ENCODE measurements around the gene ABCA2. TPM values are rescaled to one million over a fixed set of nuclear protein-coding genes. Genes with fewer than 3 reads are reported as not detected.
A peak's percentile ranks its signal among the peaks of the same experiment; 100 is the strongest.

Gene ABCA2
- polyA plus RNA-seq, 1 of the 3 experiments (the other 2 are of a cell fraction), result 34.7 TPM

GRCh38 chr9:136996361-136997292 is 31.4 kb downstream of the ABCA2 start, which contains the start of gene CLIC3:
Gene CLIC3 (minus strand): TSS chr9:136996568. CDS start chr9:136996543, 25 bp downstream.
- DNase-seq, result peak; percentile 68

GRCh38 chr9:136995772-136996311 is 32.2 kb downstream of the ABCA2 start:
- POLR2A ChIA-PET, result interaction anchor here (0.6 to 1.4 kb wide), 5 partner anchors 12 to 60 kb away, joined by 3 read pairs; partner anchors contain the start of gene FBXW5
- no peak overlapping the region for H3K4me3 ChIP-seq (ENCODE audit: low read depth in 2 of 2, low read length in 1 of 2)
- no peak overlapping the region for H2AFZ ChIP-seq (ENCODE audit: low read depth)

More at GRCh38 chr9:136996361-136997292, 31.4 kb downstream of the ABCA2 start, which contains the start of gene CLIC3:
- ChIA-PET CTCF (interaction anchor here (0.9 to 6.8 kb wide), 8 partner anchors 32 to 209 kb away, joined by 3 to 68 read pairs (median 5); partner anchors contain the start of genes ABCA2, FBXW5, FUT7 and LCN12), POLR2A (interaction anchor here (0.6 to 1.4 kb wide), 5 partner anchors 11 to 59 kb away, joined by 3 read pairs; partner anchors contain the start of gene FBXW5)
- Histone ChIP-seq H4K20me1 (ENCODE audit: insufficient read depth) (0 out of 2 replicates have a peak, but pooled peaks cover 3% of the 10 kb centered on the region), H3K9me3 (no peaks in the 10 kb centered on the region), H3K4me3 (ENCODE audit: low read depth in 2 of 2, low read length in 1 of 2) (no peak within 1 kb of the TSS), H3K9me2 (no peaks in the 10 kb centered on the region), H3K36me3 (replicated peaks in 1 of 2; ENCODE audit: control insufficient read depth in 1 of 2, insufficient read depth in 2 of 2, low read length in 1 of 2) (peaks cover 0 to 7% of the 10 kb centered on the region in 2 experiments), H3K9ac (no peak within 1 kb of the TSS), H3K4me2 (peak within 1 kb of the TSS; percentile 55), H3K79me2 (ENCODE audit: insufficient read depth) (peaks cover 18% of the 10 kb centered on the region; the same call in 1 of the 2 replicates), H3K4me1 (ENCODE audit: control insufficient read depth in 1 of 2, insufficient read depth in 2 of 2, low read depth in 1 of 2, low read length in 1 of 2) (peaks cover 9 to 24% of the 10 kb centered on the region in 2 experiments; a peak in 3 of 4 replicates), H3F3A (replicated peaks; ENCODE audit: insufficient read depth) (no peaks in the 10 kb centered on the region), H3K27ac (ENCODE audit: low read depth in 2 of 2, low read length in 1 of 2) (no peak within 1 kb of the TSS), H2AFZ (ENCODE audit: low read depth) (no peak within 1 kb of the TSS), H3K27me3 (ENCODE audit: insufficient read depth) (no peaks in the 10 kb centered on the region)
- TF ChIP-seq ELF1 (IDR thresholded peaks at IDR 0.05) (0 out of 2 replicates have a peak, but pooled peaks have one; percentile 6), ZBTB33 (IDR thresholded peaks at IDR 0.05; ENCODE audit: borderline replicate concordance, low read depth) (no peak)
- WGBS (ENCODE audit: low lambda C conversion rate), result 61% methylated on average over 8 of the region's 35 CpGs

More at GRCh38 chr9:136995772-136996311, 32.2 kb downstream of the ABCA2 start:
- WGBS (ENCODE audit: low lambda C conversion rate), result 53% methylated on average over 3 of the region's 12 CpGs
- peaks cover 9 to 24% of the 10 kb centered on the region in 2 experiments; a peak in 3 of 4 replicates for H3K4me1 ChIP-seq (ENCODE audit: control insufficient read depth in 1 of 2, insufficient read depth in 2 of 2, low read depth in 1 of 2, low read length in 1 of 2)
- H3K27me3 ChIP-seq (ENCODE audit: insufficient read depth), result no peaks in the 10 kb centered on the region
- CTCF ChIA-PET, result interaction anchor here (0.9 to 6.8 kb wide), 6 partner anchors 33 to 68 kb away, joined by 3 to 68 read pairs (median 8); partner anchors contain the start of genes ABCA2, FBXW5, FUT7 and LCN12
- TF ChIP-seq POLR2AphosphoS5 (IDR thresholded peaks at IDR 0.05; ENCODE audit: low read depth, low read length), result no peak
- no peak for TF ChIP-seq SMC3 (IDR thresholded peaks at IDR 0.05; ENCODE audit: low read depth, low read length)
- TF ChIP-seq NFIC (IDR thresholded peaks at IDR 0.05; ENCODE audit: borderline replicate concordance), result no peak
- TF ChIP-seq ELF1 (IDR thresholded peaks at IDR 0.05), result 0 out of 2 replicates have a peak, but pooled peaks have one; percentile 1
- 0 out of 2 replicates have a peak, but pooled peaks cover 3% of the 10 kb centered on the region for H4K20me1 ChIP-seq (ENCODE audit: insufficient read depth)
- no peak for DNase-seq
- H3K27ac ChIP-seq (ENCODE audit: low read depth in 2 of 2, low read length in 1 of 2), result no peak overlapping the region
- no peaks in the 10 kb centered on the region for H3K9me2 ChIP-seq
- H3K4me2 ChIP-seq, result peak overlapping the region; percentile 55
- peaks cover 0 to 7% of the 10 kb centered on the region in 2 experiments for H3K36me3 ChIP-seq (replicated peaks in 1 of 2; ENCODE audit: control insufficient read depth in 1 of 2, insufficient read depth in 2 of 2, low read length in 1 of 2)
- H3K79me2 ChIP-seq (ENCODE audit: insufficient read depth), result peaks cover 18% of the 10 kb centered on the region; the same call in 1 of the 2 replicates
- no peaks in the 10 kb centered on the region for H3F3A ChIP-seq (replicated peaks; ENCODE audit: insufficient read depth)
- H3K9me3 ChIP-seq, result no peaks in the 10 kb centered on the region
- no peak overlapping the region for H3K9ac ChIP-seq

All from SK-N-SH (cell line).